H9 (cell line): ENCODE data around the gene ATPAF2. TPM values are rescaled to one million over a fixed set of nuclear protein-coding genes. Genes with fewer than 3 reads are reported as not detected.

Source experiments
- DNase-seq: peaks from one replicate; pipeline ENCODE4 v3.0.0-alpha.2; 2017
- H2AFZ ChIP-seq: one replicate; pipeline ENCODE4 v1.6.1; 2013; ENCODE audit warnings: mild to moderate bottlenecking, low read length, control low read depth, moderate library complexity
- H2AK5ac ChIP-seq: 2 replicates; pipeline ENCODE4 v1.6.1; 2013; ENCODE audit warnings: low read length, control low read depth, mixed read lengths; ENCODE audit not compliant: insufficient read length
- H2BK120ac ChIP-seq: one replicate; pipeline ENCODE4 v1.6.1; 2013; ENCODE audit warnings: low read depth, mild to moderate bottlenecking, low read length, control low read depth, inconsistent platforms; ENCODE audit not compliant: poor library complexity, severe bottlenecking
- H2BK12ac ChIP-seq: 2 replicates; pipeline ENCODE4 v1.6.1; 2013; ENCODE audit warnings: low read length, control low read depth, mixed read lengths, low read depth; ENCODE audit not compliant: insufficient read length
- H2BK15ac ChIP-seq: 2 replicates; pipeline ENCODE4 v1.6.1; 2013; ENCODE audit warnings: low read depth, low read length, control low read depth
- H2BK20ac ChIP-seq: one replicate; pipeline ENCODE4 v1.6.1; 2013; ENCODE audit warnings: low read depth, mild to moderate bottlenecking, low read length, control low read depth, inconsistent platforms; ENCODE audit not compliant: poor library complexity, severe bottlenecking
- H2BK5ac ChIP-seq: 2 replicates; pipeline ENCODE4 v1.6.1; 2013; ENCODE audit warnings: low read length, control low read depth, mixed read lengths; ENCODE audit not compliant: insufficient read length
- H3K14ac ChIP-seq: 2 replicates; pipeline ENCODE4 v1.6.1; 2013; ENCODE audit warnings: low read length, control low read depth; ENCODE audit not compliant: insufficient read depth
- H3K18ac ChIP-seq: 2 replicates; pipeline ENCODE4 v1.6.1; 2013; ENCODE audit warnings: low read depth, mild to moderate bottlenecking, mixed read lengths, low read length, control low read depth; ENCODE audit not compliant: insufficient read length
- H3K23ac ChIP-seq: 2 replicates; pipeline ENCODE4 v1.6.1; 2013; ENCODE audit warnings: low read length, control low read depth, mixed read lengths, low read depth; ENCODE audit not compliant: insufficient read length
- H3K23me2 ChIP-seq: 2 replicates; pipeline ENCODE4 v1.6.1; 2013; ENCODE audit warnings: low read depth, mild to moderate bottlenecking, mixed read lengths, low read length, control low read depth; ENCODE audit not compliant: insufficient read length, poor library complexity, severe bottlenecking
- H3K27ac ChIP-seq: 2 replicates; pipeline ENCODE4 v1.5.1; 2013; ENCODE audit warnings: low read length, control low read depth, mixed read lengths, low read depth; ENCODE audit not compliant: insufficient read length
- H3K27me3 ChIP-seq: 2 replicates; pipeline ENCODE4 v1.6.1; 2013; ENCODE audit warnings: low read length, control low read depth, inconsistent platforms; ENCODE audit not compliant: insufficient read depth
- H3K4ac ChIP-seq: 2 replicates; pipeline ENCODE4 v1.6.1; 2013; ENCODE audit warnings: low read depth, mild to moderate bottlenecking, control low read depth, inconsistent platforms, low read length, moderate library complexity
- H3K4me1 ChIP-seq: 2 replicates; pipeline ENCODE4 v1.6.1; 2013; ENCODE audit warnings: low read length, control low read depth, inconsistent platforms; ENCODE audit not compliant: insufficient read depth
- H3K4me2 ChIP-seq: 2 replicates; pipeline ENCODE4 v1.6.1; 2013; ENCODE audit warnings: low read length, control low read depth, mixed read lengths; ENCODE audit not compliant: insufficient read length, insufficient read depth
- H3K56ac ChIP-seq: 2 replicates; pipeline ENCODE4 v1.6.1; 2013; ENCODE audit warnings: low read depth, mild to moderate bottlenecking, mixed read lengths, low read length, control low read depth; ENCODE audit not compliant: insufficient read length
- H3K79me1 ChIP-seq: 2 replicates; pipeline ENCODE4 v1.6.1; 2013; ENCODE audit warnings: low read depth, mild to moderate bottlenecking, moderate library complexity, low read length, control low read depth, inconsistent platforms; ENCODE audit not compliant: insufficient read depth, poor library complexity, severe bottlenecking
- H3K79me2 ChIP-seq: 2 replicates; pipeline ENCODE4 v1.6.1; 2013; ENCODE audit warnings: low read length, control low read depth, inconsistent platforms; ENCODE audit not compliant: insufficient read depth
- H3K9ac ChIP-seq: 2 replicates; pipeline ENCODE4 v1.6.1; 2013; ENCODE audit warnings: low read length, control low read depth, mixed read lengths; ENCODE audit not compliant: insufficient read length; ENCODE audit errors: extremely low read depth
- H3K9me3 ChIP-seq: one replicate; pipeline ENCODE4 v1.6.1; 2013; ENCODE audit warnings: low read depth, low read length, inconsistent platforms; ENCODE audit not compliant: control insufficient read depth
- H3T11ph ChIP-seq: one replicate; pipeline ENCODE4 v1.6.1; 2013; ENCODE audit warnings: mild to moderate bottlenecking, low read length, control low read depth, inconsistent platforms
- H4K20me1 ChIP-seq: one replicate; pipeline ENCODE4 v1.6.1; 2013; ENCODE audit not compliant: control insufficient read depth, insufficient read length, insufficient read depth
- H4K5ac ChIP-seq: 2 replicates; pipeline ENCODE4 v1.6.1; 2013; ENCODE audit warnings: low read depth, mild to moderate bottlenecking, mixed read lengths, low read length, control low read depth; ENCODE audit not compliant: insufficient read length
- H4K8ac ChIP-seq: replicated peaks from 2 replicates; pipeline ENCODE4 v1.6.1; 2013; ENCODE audit warnings: low read length, control low read depth, mixed read lengths, low read depth; ENCODE audit not compliant: insufficient read length
- H4K91ac ChIP-seq: 2 replicates; pipeline ENCODE4 v1.6.1; 2013; ENCODE audit warnings: low read depth, mild to moderate bottlenecking, moderate library complexity, mixed read lengths, low read length, control low read depth; ENCODE audit not compliant: insufficient read length
- H3K27ac Mint-ChIP-seq, 3 experiments: 2 replicates in 2 of 3; 3 replicates in 1 of 3; pipeline ENCODE4 v1.8.0; 2020 to 2021; ENCODE audit warnings: mixed read lengths in 3 of 3, mild to moderate bottlenecking in 1 of 3, moderate library complexity in 1 of 3
- H3K27me3 Mint-ChIP-seq: 2 replicates; pipeline ENCODE4 v1.8.0; 2021; ENCODE audit warnings: low read depth, mild to moderate bottlenecking, moderate library complexity, mixed read lengths
- H3K36me3 Mint-ChIP-seq, 3 experiments: 2 replicates in 2 of 3; 3 replicates in 1 of 3; pipeline ENCODE4 v1.8.0; 2020 to 2021; ENCODE audit warnings: low read depth in 3 of 3, mixed read lengths in 3 of 3; ENCODE audit not compliant: insufficient read depth in 1 of 3
- H3K4me1 Mint-ChIP-seq, 2 experiments: 2 replicates each; pipeline ENCODE4 v1.8.0; 2020; ENCODE audit warnings: mixed read lengths in 2 of 2
- H3K4me3 Mint-ChIP-seq, 2 experiments: 2 replicates in 1 of 2; 3 replicates in 1 of 2; pipeline ENCODE4 v1.8.0; 2020 to 2021; ENCODE audit warnings: mild to moderate bottlenecking in 2 of 2, mixed read lengths in 2 of 2, moderate library complexity in 1 of 2
- H3K9me3 Mint-ChIP-seq, 2 experiments: 2 replicates in 1 of 2; 3 replicates in 1 of 2; pipeline ENCODE4 v1.8.0; 2020; ENCODE audit warnings: mild to moderate bottlenecking in 2 of 2, mixed read lengths in 2 of 2, moderate library complexity in 1 of 2
- CTCF ChIP-seq: fragments of 200-600 bp; sonication (generic); conservative IDR thresholded peaks from 3 replicates; pipeline ENCODE4 v1.8.0; 2021; ENCODE audit warnings: antibody characterized with exemption, mild to moderate bottlenecking
- WGBS: extraction: QIAGEN DNeasy Blood & Tissue Kit; methylation state at CpG from one replicate; pipeline ENCODE4 v1.1.7; 2013; ENCODE audit warnings: missing lambda C conversion rate, low lambda C conversion rate, mixed read lengths; ENCODE audit not compliant: insufficient read length; ENCODE audit errors: extremely low coverage; 5-methylcytosine and 5-hydroxymethylcytosine counted together
- total RNA-seq: library from RNA; stranded (reverse); gene quantifications from 2 replicates; pipeline ENCODE4 v1.2.1, GENCODE V29; 2021

Gene ATPAF2
- total RNA-seq, 1 experiment from 2014 or later, result 21.4 TPM

- no peak overlapping the region for H2BK120ac ChIP-seq
- no peak overlapping the region for H3K27ac Mint-ChIP-seq
- H4K5ac ChIP-seq, result no peak overlapping the region
- H3K4me1 ChIP-seq, result peaks cover 3% of the 10 kb centered on the region; the same call in 1 of the 2 replicates
- H4K20me1 ChIP-seq, result no peaks in the 10 kb centered on the region
- H3K36me3 Mint-ChIP-seq, result no peaks in the 10 kb centered on the region
- DNase-seq, result no peak
- H3K56ac ChIP-seq, result no peak overlapping the region
- no peak overlapping the region for H3K9ac ChIP-seq
- H3K23ac ChIP-seq, result no peak overlapping the region
- no peaks in the 10 kb centered on the region for H3K9me3 ChIP-seq
- no peaks in the 10 kb centered on the region; the same call in 1 of the 2 replicates for H3K27me3 Mint-ChIP-seq
- no CpG with 5 or more reads among the region's 1 CpG for WGBS
- H4K8ac ChIP-seq, result no peak overlapping the region
- no peak overlapping the region for H4K91ac ChIP-seq
- H2AK5ac ChIP-seq, result no peak overlapping the region
- peak overlapping the region; percentile 65 to 78 for H3K4me3 Mint-ChIP-seq
- no peak overlapping the region for H3K4me2 ChIP-seq
- no peak overlapping the region for H2BK20ac ChIP-seq
- no peak overlapping the region for H3K27ac ChIP-seq
- peaks cover 4 to 9% of the 10 kb centered on the region in 2 experiments; a peak in 3 of 4 replicates for H3K4me1 Mint-ChIP-seq
- no peak overlapping the region for H2BK5ac ChIP-seq
- no peak overlapping the region for H3K14ac ChIP-seq
- no peak overlapping the region for H3K18ac ChIP-seq
- H3T11ph ChIP-seq, result no peak overlapping the region
- H3K79me2 ChIP-seq, result no peaks in the 10 kb centered on the region
- H3K4ac ChIP-seq, result no peak overlapping the region
- no peaks in the 10 kb centered on the region for H3K27me3 ChIP-seq
- H3K79me1 ChIP-seq, result no peaks in the 10 kb centered on the region
- no peak for TF ChIP-seq CTCF
- H3K23me2 ChIP-seq, result no peaks in the 10 kb centered on the region
- no peak overlapping the region for H2BK15ac ChIP-seq
- no peaks in the 10 kb centered on the region for H3K9me3 Mint-ChIP-seq
- H2BK12ac ChIP-seq, result no peak overlapping the region
- no peak overlapping the region for H2AFZ ChIP-seq
These were observed 68.1 kb downstream of the ATPAF2 start for GRCh38 chr17:17970699-17971430.

Other genes starting within 250 kb of the ATPAF2 start
- gene SREBF1, start 202.2 kb downstream of the ATPAF2 start, total RNA-seq, result 76.2 and 81.9 TPM in 2 replicates
- 4.6 and 5.1 TPM in 2 replicates for gene TOM1L2, start 66.8 kb downstream of the ATPAF2 start, total RNA-seq
- gene DRC3, start 66.3 kb downstream of the ATPAF2 start, total RNA-seq, result 0.31 and 0.68 TPM in 2 replicates
- 11.4 and 11.9 TPM in 2 replicates for gene GID4, start 240 bp upstream of the ATPAF2 start, total RNA-seq
- gene DRG2, start 48.8 kb upstream of the ATPAF2 start, total RNA-seq, result 48.5 and 52.0 TPM in 2 replicates
- gene MYO15A, start 69.6 kb upstream of the ATPAF2 start, total RNA-seq, result 2.3 and 2.5 TPM in 2 replicates
- gene ALKBH5, start 144.7 kb upstream of the ATPAF2 start, total RNA-seq, result 89.8 and 92.5 TPM in 2 replicates
- 65.0 and 66.2 TPM in 2 replicates for gene LLGL1, start 186.5 kb upstream of the ATPAF2 start, total RNA-seq
- 298 and 314 TPM in 2 replicates for gene FLII, start 219.6 kb upstream of the ATPAF2 start, total RNA-seq
- 10.2 and 10.3 TPM in 2 replicates for gene MIEF2, start 221.5 kb upstream of the ATPAF2 start, total RNA-seq